NCI-H226 (cell line): ENCODE results near the gene PRKAR1B.

Experiments
- DNase-seq: peaks from one replicate; pipeline ENCODE4 v3.0.0-alpha.2; 2015

Gene PRKAR1B

GRCh38 chr7:601036-601594 is 126.0 kb downstream of the PRKAR1B start:
- DNase-seq: no peak

GRCh38 chr7:600149-601035 is 126.7 kb downstream of the PRKAR1B start:
- DNase-seq: no peak

GRCh38 chr7:598899-599298 is 128.2 kb downstream of the PRKAR1B start:
- no peak for DNase-seq

- no peak for DNase-seq
Observed at GRCh38 chr7:597348-598178, 129.5 kb downstream of the PRKAR1B start.

- no peak for DNase-seq
Observed at GRCh38 chr7:596819-597182, 130.3 kb downstream of the PRKAR1B start.

GRCh38 chr7:596071-596818 is 130.8 kb downstream of the PRKAR1B start:
- DNase-seq: no peak

GRCh38 chr7:595621-596010 is 131.5 kb downstream of the PRKAR1B start:
- DNase-seq: no peak

- DNase-seq: no peak
Observed at GRCh38 chr7:594920-595620, 132.0 kb downstream of the PRKAR1B start.

- DNase-seq: no peak
Observed at GRCh38 chr7:594212-594913, 132.7 kb downstream of the PRKAR1B start.

- no peak for DNase-seq
Observed at GRCh38 chr7:593324-594115, 133.6 kb downstream of the PRKAR1B start.

- DNase-seq: no peak
Observed at GRCh38 chr7:591856-592628, 135.0 kb downstream of the PRKAR1B start.

GRCh38 chr7:590731-591551 is 136.1 kb downstream of the PRKAR1B start:
- no peak for DNase-seq

GRCh38 chr7:589781-590575 is 137.1 kb downstream of the PRKAR1B start:
- DNase-seq: no peak

GRCh38 chr7:587767-588166 is 139.3 kb downstream of the PRKAR1B start:
- no peak for DNase-seq

GRCh38 chr7:586494-586893 is 140.6 kb downstream of the PRKAR1B start:
- DNase-seq: no peak

GRCh38 chr7:585873-586272 is 141.2 kb downstream of the PRKAR1B start:
- DNase-seq: no peak

- DNase-seq: no peak
Observed at GRCh38 chr7:585229-585711, 141.8 kb downstream of the PRKAR1B start.

- DNase-seq: no peak
Observed at GRCh38 chr7:584820-585219, 142.3 kb downstream of the PRKAR1B start.
